SH-SY5Y (cell line): ENCODE results near the gene COA3.

Source experiments
- GATA2 ChIP-seq: IDR thresholded peaks from 2 replicates; pipeline ENCODE4 v1.6.1; 2011; ENCODE audit warnings: mild to moderate bottlenecking, low read depth, low read length
- GATA3 ChIP-seq: IDR thresholded peaks from 2 replicates; pipeline ENCODE4 v1.6.1; 2011; ENCODE audit warnings: low read depth, mild to moderate bottlenecking, low read length, moderate library complexity

DNA sequence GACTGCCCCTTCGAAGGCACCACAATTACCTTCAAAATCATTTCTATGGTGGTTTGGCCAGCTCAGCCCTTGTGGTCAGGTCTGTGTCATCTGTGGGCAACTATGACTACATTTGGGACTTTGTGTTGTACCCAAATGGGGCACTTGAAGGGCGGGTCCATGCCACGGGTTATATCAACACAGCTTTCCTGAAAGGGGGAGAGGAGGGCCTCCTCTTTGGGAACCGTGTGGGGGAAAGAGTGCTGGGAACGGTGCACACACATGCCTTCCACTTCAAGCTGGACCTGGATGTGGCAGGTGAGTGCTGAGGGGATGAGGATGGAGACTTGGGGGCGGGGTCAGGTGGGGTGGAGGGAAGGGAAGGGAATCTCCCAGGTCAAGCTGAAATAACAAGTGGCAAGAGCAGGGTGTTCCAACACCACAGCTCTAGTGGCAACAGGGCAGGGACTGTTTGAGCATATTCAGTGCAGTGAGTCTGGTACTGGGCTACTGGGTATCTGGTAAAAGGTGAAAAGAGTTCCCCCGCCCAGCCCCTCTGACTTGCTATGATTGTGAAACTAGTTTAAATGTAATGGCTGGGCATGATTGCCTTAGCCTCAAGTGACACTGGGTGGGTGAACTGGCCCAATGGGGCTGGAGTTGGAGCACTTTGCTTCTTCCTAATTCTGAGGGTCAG lies 47.6 kb upstream of the COA3 start:
- TF ChIP-seq GATA2 (no peak), GATA3 (no peak)
